ENCODE data around the gene ABCF3.

GRCh38 chr3:184233127-184233843 lies 47.3 kb downstream of the ABCF3 start:
- TF ChIP-seq POLR2AphosphoS5 (IDR thresholded peaks at IDR 0.05; ENCODE audit: low read depth, low read length) (no peak), POLR2A (IDR thresholded peaks at IDR 0.05; ENCODE audit: low read depth, low read length) (no peak), TAF1 (IDR thresholded peaks at IDR 0.05; ENCODE audit: borderline replicate concordance, low read depth, low read length) (no peak)
